Mucosa of gallbladder (tissue), 1 donor: ENCODE data around the gene SMPDL3A. TPM values are rescaled to one million over a fixed set of nuclear protein-coding genes. Genes with fewer than 3 reads are reported as not detected.

Source experiments
- DNase-seq: peaks from one replicate; pipeline ENCODE4 v3.0.0-alpha.2; 2020; ENCODE audit warnings: low spot score
- total RNA-seq: library from RNA; stranded (reverse); gene quantifications from one replicate; pipeline ENCODE4 v1.2.1, GENCODE V29; 2021
- donor health status: DM: no; HTN: no; CAD: no.

The SMPDL3A gene
- total RNA-seq, 1 donor from 2014 or later: 27.9 TPM

DNA sequence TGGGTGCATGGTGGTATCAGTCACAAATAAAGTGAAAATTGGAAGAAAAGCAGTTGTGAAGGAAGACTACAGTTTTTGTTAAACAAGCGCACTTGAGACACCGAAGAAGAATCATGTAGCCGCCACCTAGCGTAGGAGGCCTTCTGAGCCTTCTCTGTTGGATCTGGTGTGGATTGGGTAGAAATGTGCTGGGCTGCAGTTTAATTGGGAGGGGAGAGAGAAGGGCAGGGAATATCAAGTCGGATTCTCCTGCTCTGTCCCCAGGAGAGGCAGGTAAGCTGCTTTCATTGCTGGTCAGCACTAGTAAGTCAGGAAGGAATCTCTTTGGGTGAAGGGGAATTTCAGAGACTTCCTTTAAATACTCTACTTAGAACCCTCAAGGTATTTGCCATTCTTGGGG is 10.8 kb upstream of the SMPDL3A start:
- DNase-seq: no peak

DNA sequence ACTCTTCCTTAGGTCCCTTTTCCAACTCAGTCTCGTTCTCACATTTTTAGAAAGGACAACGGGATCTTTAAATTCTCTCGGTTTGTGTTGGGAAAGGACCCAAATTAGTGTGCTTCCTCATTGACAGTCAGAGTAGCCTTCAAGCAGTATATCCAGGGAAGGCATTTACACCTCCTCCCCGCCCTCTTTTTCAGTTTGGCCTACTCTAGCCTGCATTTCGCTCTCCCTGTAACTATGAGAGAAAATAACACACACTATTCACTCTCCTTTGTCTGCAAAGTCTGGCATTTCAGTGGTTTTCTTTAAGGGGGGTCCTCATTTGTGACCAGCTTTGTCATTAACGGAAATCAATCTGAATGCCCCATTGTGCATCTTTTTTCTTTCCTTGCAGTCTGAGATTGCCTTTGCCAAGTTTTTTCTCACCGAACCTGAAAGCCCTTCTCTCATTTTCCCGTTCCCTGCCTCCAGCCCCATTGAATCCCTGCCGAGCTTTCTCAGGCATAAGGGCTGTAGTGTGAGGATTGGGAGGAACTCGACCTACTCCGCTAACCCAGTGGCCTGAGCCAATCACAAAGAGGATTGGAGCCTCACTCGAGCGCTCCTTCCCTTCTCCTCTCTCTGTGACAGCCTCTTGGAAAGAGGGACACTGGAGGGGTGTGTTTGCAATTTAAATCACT is 9.9 kb upstream of the SMPDL3A start:
- DNase-seq: no peak

DNA sequence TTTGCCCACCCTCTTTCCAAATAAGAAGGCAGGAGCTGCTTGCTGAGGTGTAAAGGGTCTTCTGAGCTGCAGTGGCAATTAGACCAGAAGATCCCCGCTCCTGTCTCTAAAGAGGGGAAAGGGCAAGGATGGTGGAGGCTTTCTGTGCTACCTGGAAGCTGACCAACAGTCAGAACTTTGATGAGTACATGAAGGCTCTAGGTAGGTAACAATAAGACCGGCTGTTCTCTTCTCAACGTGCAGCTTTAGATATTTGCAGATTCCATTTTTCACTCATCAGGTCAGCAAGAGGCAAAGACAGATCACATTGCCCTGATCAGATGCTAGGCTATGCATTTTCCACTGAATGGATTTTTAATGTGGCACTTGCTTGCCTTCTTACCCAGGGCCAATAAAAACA is 9.4 kb upstream of the SMPDL3A start, which contains the start of gene FABP7:
Gene FABP7 (plus strand): TSS at position 50 of the 400 bp plus-strand sequence. CDS start 79 bp downstream, at position 129.
- no peak for DNase-seq

DNA sequence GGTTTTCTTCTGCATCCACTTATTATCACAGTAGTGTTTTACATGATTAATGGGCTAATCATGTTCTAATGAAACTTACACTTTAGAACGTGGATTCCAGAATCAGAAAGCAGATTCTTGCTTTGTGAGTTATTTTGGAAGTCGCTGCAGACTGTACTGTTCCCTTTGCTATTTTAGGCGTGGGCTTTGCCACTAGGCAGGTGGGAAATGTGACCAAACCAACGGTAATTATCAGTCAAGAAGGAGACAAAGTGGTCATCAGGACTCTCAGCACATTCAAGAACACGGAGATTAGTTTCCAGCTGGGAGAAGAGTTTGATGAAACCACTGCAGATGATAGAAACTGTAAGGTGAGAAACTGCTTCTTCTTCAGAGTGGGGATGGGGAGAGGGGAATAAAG is 8.9 kb upstream of the SMPDL3A start:
- no peak for DNase-seq

DNA sequence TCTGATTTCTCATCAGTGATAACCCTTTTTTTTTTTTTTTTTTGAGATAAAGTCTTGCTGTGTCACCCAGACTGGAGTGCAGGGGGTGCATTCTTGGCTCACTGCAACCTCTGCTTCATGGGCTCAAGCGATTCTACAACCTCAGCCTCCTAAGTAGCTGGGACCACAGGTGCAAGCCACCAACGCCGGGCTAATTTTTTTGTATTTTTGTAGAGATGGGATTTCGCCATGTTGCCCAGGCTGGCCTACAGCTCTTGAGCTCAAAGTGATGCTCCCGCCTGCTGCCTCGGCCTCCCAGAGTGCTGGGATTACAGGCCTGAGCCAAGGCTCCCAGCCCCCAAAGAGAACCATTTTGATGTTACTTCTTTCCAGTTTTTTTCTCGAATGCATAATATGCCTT is 7.3 kb upstream of the SMPDL3A start:
- DNase-seq: no peak

DNA sequence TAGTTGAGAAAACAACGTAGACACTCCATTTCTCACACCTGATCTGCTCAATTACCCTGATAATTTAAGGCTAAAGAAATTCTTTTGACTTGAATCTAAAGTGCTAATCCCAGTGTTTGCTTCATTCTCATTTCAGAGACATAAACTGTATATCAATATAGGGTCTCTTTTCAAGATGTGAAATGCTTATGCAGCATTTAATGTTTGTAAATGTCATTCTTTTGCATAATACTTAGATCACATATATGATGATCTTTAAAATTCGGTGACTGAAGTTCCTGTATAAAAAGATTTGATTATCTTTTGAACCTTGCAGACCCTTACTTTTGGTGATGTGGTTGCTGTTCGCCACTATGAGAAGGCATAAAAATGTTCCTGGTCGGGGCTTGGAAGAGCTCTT is 5.7 kb upstream of the SMPDL3A start:
- no peak for DNase-seq

DNA sequence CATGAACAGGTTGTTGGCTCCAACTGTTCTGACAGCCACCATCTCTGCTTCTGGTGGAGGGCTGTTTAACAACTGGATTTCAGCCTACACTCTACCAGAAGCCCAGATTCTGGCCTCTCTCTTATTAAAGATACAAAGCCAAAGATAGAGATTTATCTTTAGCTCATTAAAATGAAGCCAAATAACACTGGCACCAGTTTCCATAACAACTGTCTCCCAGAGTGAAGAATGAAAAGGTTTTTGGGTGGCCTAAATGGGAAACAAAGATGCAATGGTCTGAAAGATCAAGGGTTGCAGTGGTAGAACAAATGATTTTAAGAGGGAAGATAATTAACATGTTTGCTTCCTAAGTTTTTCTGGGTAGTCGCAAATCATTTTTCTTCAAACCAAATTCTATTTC is 3.2 kb upstream of the SMPDL3A start:
- DNase-seq: no peak

DNA sequence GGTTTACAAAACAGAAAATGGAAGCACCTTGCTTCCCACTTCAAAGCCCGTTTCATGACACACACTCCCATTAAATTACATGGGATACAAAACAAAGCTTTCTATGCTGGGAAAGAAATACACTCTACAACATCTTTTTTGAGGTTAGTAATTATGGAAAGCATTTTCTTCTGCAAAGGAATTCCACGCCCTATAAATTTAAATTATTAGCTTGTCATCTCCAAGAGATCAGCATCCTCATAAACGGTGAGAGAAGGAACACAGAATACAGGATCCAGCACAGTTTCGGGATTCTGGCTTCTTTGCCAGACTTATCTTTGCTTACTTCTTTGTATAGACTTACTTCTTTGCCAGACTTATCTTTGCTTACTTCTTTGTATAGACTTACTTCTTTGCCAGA is 1.3 kb upstream of the SMPDL3A start:
- DNase-seq: no peak

DNA sequence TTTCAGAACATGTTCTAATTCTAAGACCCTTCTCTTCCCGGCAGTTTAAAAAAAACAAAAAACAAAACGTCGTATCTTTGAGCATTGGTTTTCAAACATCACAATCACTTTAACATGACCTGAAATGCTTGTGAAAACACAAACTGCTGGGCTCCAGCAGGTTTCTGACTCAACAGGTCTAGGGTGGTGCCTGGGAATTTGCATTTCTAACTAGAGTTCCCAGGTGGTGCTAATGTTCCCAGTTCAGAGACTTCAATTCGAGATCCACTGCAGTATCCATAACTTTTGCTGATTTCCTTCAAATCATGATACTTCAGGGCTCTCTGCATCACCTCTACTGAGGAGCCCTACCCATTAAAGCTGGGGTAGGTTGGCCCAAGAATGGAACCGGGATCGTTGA is 850 bp upstream of the SMPDL3A start:
- DNase-seq: no peak

DNA sequence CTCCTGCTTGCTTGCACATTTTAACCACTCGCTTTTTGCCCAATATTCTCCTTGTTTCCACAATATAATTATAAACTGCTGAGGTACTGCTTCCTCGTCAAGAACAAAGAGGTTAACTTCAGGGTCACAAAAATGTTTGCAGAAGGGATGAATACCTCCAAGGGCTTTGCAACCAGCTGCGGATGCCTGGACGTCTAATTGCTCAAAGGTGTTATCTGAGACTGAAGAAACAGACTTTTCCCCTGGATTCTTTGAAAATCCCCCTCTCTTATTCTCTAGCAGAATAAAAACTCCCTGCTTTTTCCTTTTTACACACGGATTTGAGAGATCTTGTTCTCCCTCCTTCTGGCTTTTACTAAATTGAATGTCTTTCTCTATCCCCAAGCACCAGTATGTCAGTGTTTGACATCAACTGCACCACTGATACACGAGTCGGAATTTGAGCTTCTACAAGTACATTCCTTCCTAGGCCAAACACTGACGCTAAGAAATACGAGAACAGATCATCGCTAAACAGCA is 336 bp upstream of the SMPDL3A start:
- no peak for DNase-seq

DNA sequence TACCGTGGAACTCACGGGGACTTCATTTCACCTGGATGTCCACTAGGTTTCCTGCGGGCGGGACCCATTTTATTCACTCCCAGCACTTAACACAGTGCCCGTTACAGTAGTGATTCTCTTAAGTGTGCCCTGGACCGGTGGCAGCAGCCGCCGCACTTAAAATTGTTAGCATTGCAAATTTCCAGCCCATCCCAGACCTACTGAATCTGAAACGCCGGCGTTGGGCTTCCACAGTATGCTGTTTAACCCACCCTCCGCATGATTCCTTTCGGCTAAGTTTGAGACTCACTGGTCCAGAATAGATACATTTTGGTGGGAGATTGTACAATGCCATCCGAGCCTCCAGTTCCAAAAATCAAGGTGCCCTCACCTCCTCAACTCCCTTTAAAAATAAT is 967 bp downstream of the SMPDL3A start:
- DNase-seq: no peak

DNA sequence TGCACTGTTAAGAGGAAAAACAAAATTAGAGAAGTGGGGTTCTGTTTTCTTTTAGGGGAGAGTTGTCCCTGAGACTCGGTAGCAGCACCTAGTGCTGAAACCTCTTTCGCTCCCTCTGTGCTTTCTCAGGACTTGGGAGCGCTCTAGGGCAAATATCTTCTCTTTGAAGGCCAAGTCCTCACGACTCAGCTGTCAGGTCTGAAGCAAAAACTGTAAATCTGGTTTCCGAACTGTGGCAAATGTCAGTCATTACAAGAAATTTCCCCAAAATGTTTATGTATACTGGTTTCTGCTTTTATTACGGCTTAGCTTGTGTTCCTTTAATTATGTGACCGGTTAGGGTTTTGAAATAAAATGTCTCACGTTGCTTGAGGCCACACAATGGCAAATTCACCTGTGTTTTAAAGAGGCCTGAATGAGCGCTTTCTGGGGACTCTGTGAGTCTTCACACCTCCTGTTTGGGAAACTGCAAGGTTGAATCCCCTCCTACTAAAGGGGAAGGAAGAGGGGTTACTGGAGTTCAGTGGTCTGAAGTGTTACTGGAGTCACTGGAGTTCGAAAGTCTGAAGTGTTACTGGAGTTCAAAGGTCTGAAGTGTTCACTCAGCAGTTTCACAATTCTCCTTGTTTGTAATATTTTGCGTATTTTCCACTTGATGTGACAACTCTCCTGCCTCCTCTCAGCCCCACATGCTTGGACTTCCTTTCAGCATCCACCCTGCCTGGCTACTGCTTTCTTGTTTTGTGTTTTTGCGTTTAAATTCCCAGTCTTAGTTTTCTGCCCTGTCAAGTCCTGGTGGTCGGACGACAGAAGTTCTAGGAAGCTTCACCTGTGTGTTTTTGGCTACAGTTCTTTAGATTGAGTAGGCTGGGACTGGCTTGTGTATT is 1.6 kb downstream of the SMPDL3A start:
- DNase-seq: no peak

DNA sequence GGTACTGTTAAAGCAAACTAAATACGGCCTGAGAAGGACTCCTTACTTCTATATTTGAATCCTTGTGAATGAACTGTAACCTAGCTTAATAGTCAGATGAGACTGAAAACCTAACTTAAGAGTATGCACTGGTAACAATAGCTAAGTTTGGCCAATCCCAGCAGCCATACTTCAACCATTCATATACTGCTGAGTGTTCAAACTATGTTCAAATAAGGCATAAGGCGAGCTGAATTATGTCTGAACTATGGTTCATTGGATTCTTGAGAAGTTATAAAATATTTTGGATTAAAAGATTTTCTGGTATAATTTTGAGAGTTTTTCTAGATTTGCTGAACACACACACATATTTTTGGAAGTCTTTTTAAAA is 2.2 kb downstream of the SMPDL3A start:
- DNase-seq: no peak

DNA sequence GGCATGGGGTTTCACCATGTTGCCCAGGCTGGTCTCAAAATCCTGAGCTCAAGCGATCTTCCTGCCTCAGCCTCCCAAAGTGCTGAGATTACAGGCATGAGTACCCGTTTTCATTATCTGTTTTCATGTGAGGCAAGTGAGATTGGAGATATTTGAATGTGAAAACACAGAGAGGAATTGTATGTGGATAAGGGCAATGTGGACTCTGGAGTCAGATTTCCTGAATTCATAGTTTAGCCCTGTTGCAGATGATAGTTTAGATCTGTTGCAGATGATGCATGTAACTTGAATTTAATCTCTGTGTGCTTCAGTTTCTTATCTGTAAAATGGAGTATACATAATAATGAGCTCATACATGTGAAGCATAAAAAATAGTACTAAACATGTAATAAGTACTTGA is 3.7 kb downstream of the SMPDL3A start:
- DNase-seq: no peak

DNA sequence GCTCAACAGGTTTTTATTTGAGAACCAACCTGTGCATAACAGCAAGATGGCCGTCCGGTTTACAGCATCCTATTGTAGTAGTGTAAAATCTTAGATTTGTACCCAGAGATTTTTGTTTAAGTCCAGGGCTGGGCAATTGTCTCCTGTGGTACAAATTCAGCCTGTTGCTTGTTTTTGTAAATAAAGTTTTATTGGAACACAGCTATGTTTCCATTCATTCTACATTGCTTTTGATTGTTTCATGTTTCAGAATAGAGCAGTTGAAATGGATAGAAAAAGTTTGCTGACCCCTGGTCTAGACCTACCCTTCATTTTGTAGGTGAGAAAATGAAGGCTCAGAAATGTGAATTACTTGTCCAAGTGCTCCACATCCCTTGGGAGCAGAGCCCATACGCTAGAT is 8.5 kb downstream of the SMPDL3A start:
- DNase-seq: no peak

DNA sequence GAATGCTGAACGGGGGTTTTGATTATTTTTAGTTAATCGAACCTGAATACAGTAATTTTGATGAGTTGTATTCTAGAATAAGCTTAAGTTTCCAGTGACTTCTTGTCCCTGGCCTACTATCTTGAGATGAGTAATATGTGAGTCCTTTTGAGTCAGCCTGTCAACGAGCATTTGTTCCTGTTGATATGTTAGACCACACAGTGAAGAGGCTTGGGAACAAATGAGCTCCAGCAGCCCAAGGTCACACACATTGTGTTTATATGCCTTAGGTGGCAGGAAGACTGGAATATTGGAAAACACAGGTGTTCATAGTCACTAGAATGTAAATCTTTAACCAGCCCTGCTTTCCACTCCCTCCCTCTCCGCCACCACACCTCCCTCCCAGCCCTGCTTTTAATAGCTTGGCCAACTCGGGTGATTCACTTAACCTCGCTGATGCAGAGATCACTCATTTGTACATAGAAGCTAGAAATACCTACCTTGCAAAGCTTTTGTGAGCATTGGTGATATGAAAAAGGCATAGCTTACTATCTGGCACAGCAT is 9.1 kb downstream of the SMPDL3A start:
- peak; percentile 85 for DNase-seq

DNA sequence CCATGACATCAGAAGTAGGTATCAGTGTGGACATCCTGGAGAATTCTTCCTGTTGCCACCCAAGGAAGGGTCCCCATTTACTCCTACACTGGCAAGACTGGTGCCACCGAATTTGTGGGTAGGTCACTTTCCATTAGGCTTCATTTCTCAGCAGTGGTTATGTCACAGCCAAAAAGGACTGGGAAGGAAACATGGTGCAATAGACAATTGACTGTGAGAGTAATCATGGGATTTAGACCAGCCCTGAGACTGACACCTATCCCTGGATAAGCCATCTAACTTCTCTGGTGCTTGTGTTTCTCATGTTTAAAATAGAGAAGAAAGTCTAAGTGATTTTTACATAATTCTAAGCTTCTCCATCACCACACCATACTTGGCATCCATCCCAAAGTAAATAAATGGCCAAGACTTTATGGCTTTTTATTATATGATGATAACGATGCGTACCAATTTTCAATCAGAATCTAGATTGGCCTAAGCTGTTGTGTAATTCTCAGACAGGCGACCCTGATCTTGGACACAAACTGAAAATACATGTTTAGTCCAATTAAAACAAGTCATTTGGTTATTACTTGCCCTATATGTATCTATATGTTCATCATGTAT is 10.2 kb downstream of the SMPDL3A start:
- no peak for DNase-seq

DNA sequence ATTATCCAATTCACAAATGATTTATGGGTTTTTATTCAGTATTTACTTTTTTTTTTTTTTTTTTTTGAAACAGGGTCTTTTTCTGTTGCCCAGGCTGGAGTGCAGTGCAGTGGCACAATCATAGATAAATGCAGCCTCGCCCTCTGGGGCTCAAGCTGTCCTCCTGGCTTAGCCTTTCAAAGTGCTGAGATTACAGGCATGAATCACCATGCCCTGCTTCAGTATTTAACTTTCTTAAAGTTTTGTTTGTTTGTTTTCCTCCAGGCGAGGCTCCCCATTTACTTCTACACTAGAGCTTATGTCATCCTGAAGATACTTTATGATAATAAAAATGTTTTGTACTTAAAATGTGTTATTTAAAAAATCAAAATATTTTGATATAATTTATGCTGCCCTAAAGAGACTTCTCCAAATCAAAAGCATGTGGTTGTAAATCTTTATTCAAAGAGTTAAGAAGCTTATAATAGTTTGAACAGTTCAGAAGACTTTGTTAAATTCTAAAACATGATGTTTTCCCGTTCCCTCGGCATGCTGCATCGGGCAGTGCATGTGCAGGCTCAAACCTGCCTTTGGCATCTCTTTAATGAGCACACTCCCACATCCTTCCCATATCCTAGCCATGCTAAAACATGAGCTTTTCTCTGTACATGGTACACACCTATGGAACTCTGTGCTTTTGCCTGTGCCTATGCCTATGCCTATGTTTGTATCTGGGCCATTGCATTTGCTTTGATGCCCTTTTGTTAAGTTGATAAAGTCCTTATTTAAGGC is 11.0 kb downstream of the SMPDL3A start:
- peak; percentile 24 for DNase-seq

DNA sequence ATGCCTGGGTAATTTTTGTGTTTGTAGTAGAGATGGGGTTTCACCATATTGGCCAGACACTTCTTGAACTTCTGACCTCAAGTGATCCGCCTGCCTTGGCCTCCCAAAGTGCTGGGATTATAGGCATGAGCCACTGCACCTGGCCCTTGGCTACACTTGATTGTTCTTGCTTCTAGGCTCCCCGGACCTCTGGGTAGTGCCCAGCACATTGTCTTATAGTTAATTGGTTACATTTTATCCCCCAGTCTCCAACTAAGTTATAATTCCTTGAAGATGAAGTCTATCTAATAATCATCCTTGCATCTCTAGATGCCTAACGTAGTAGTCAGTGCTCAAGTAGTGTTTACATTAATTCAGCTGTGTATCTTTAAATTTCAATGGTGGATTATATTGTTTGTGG is 11.8 kb downstream of the SMPDL3A start:
- no peak for DNase-seq

DNA sequence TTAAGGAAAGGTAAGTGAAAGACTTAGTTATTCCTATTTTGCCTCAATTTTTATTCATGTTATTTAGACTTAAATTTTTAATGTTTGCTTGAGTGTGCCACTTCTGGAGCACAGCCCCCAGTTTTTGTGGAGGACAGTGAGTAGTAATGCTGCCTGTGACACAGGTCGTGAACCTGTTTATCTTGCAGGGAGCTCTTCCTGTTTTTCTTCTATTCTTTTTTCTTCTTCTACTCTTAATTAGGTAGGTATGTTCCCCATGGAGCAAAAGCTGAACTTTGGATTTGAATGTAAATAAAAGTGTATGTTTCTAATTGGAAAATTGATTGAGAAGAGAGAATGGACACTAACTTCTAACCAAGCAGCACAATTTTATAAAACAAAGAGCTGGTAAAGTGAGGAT is 12.3 kb downstream of the SMPDL3A start:
- DNase-seq: no peak

DNA sequence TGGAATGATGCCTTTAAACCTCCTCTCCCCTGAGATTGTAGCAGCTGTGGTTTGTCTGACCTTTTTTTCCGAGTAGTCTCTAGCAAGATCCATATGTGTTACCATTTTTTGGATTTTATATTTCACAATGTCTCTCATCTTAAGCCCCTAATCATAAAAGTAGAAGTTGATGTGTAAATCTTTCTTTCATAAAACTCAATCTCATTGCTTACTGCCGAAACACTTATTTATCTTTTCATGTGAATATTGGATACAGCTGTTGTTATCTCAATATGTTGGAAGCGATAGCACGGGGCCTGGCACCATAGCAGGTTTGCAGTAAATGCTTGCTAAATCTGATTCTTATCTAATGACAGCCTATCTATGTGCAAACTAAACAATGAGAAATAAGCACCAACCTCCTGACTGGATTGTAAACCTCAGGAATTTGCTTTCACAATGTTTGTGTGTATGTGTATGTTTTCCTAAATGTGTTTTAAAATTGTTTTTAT is 14.2 kb downstream of the SMPDL3A start:
- DNase-seq: no peak
